PC-9 (cell line): Measurements from ENCODE around the gene SNX25. TPM values are rescaled to one million over a fixed set of nuclear protein-coding genes. Genes with fewer than 3 reads are reported as not detected.

Experiments used
- BruUV-seq: library from RNA; stranded (reverse); fragments of 400-500 nt; replicated peaks from 2 replicates; lab custom pipeline; 2021; lab: Mats Ljungman, UMichigan
- CTCF ChIA-PET: fragments of 300-600 bp; sonication (Branson Sonifier 250); formaldehyde crosslinking; loops from one replicate; lab custom pipeline; 2022; ENCODE audit warnings: antibody characterized with exemption; lab: Charles Lee
- POLR2A ChIA-PET: fragments of 300-600 bp; sonication (Branson Sonifier 250); formaldehyde crosslinking; loops from one replicate; lab custom pipeline; 2022; ENCODE audit warnings: antibody characterized with exemption; ENCODE audit not compliant: unreplicated experiment; lab: Charles Lee
- DNase-seq, 2 experiments: peaks; one replicate each; pipeline versions ENCODE4 v3.0.0 to v3.0.0-alpha.2; 2015 to 2022; ENCODE audit warnings: mixed read lengths in 1 of 2
- H2AFZ ChIP-seq: fragments of 200-600 bp; sonication (generic); 2 replicates; pipeline ENCODE4 v1.8.1; 2017; ENCODE audit warnings: antibody characterized with exemption
- H3F3A ChIP-seq: fragments of 200-600 bp; sonication (generic); 2 replicates; pipeline ENCODE4 v1.8.1; 2017; ENCODE audit warnings: antibody characterized with exemption, mild to moderate bottlenecking, low read depth; ENCODE audit not compliant: insufficient read depth
- H3K27ac ChIP-seq: fragments of 200-600 bp; sonication (generic); 2 replicates; pipeline ENCODE4 v1.6.1; 2016; ENCODE audit warnings: mixed run types
- H3K27me3 ChIP-seq: fragments of 200-600 bp; sonication (generic); 2 replicates; pipeline ENCODE4 v1.6.1; 2016; ENCODE audit warnings: low read depth, mixed run types; ENCODE audit not compliant: insufficient read depth
- H3K36me3 ChIP-seq: fragments of 200-600 bp; sonication (generic); 2 replicates; pipeline ENCODE4 v1.6.1; 2016; ENCODE audit warnings: low read depth, mixed run types
- H3K4me1 ChIP-seq: fragments of 200-600 bp; sonication (generic); replicated peaks from 2 replicates; pipeline ENCODE4 v1.6.1; 2016; ENCODE audit warnings: mixed run types; ENCODE audit not compliant: insufficient read depth
- H3K4me2 ChIP-seq: fragments of 200-600 bp; sonication (generic); 2 replicates; pipeline ENCODE4 v1.6.1; 2017; ENCODE audit warnings: mixed run types
- H3K4me3 ChIP-seq: fragments of 200-600 bp; sonication (generic); 2 replicates; pipeline ENCODE4 v1.6.1; 2016; ENCODE audit warnings: mixed run types
- H3K79me2 ChIP-seq: fragments of 200-600 bp; sonication (generic); 2 replicates; pipeline ENCODE4 v1.6.1; 2017; ENCODE audit warnings: low read depth, mixed run types
- H3K9me2 ChIP-seq: fragments of 200-600 bp; sonication (generic); 2 replicates; pipeline ENCODE4 v1.8.1; 2017; ENCODE audit warnings: mild to moderate bottlenecking; ENCODE audit not compliant: insufficient read depth
- H3K9me3 ChIP-seq: fragments of 200-600 bp; sonication (generic); 2 replicates; pipeline ENCODE4 v1.8.1; 2016; ENCODE audit warnings: low read depth; ENCODE audit not compliant: insufficient read depth
- H4K20me1 ChIP-seq: fragments of 200-600 bp; sonication (generic); 2 replicates; pipeline ENCODE4 v1.8.1; 2017; ENCODE audit not compliant: insufficient read depth
- CTCF ChIP-seq: fragments of 200-600 bp; sonication (generic); conservative IDR thresholded peaks from 2 replicates; pipeline ENCODE4 v1.6.1; 2017; ENCODE audit warnings: mixed run types, antibody characterized with exemption, mild to moderate bottlenecking, moderate library complexity
- EZH2 ChIP-seq: fragments of 200-600 bp; sonication (generic); IDR thresholded peaks from 2 replicates; pipeline ENCODE4 v1.8.0; 2017; ENCODE audit warnings: antibody characterized with exemption, low read depth
- intact Hi-C: fragments of 100-400 bp; cut with micrococcal nuclease; formaldehyde crosslinking; loops from one replicate; pipeline ENCODE4 v1.10.0; 2022; ENCODE audit not compliant: unreplicated experiment
- total RNA-seq: library from RNA; stranded (reverse); gene quantifications from 2 replicates; pipeline ENCODE4 v1.2.3, GENCODE V29; 2021

Gene SNX25
- total RNA-seq, 1 experiment from 2014 or later, result 18.0 TPM

DNA sequence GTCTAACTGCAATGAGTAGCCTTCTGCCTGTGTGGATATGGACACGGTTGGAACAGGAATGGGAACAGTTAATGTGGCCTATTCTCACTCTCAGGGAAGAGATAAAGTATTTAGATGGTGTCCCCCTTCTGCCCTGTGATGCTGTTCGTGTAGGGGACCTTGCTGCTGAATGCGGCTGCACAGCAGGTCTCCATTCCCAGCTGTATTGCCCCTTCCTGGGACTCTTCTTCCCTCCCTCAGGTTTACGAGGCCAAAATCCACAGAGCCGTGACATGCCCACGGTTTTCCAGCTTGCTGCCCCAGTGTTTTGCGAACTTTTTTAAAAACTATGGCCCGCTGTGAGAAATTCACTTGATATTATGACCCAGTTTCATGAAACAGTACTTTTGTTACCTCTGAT lies 50.3 kb downstream of the SNX25 start:
- Histone ChIP-seq H2AFZ (no peak overlapping the region), H3K9me3 (no peaks in the 10 kb centered on the region), H4K20me1 (no peaks in the 10 kb centered on the region), H3K4me1 (0 out of 2 replicates have a peak, but pooled peaks cover 5% of the 10 kb centered on the region), H3K36me3 (no peaks in the 10 kb centered on the region), H3K27me3 (no peaks in the 10 kb centered on the region), H3K27ac (no peak overlapping the region), H3K4me2 (no peak overlapping the region), H3K4me3 (no peak overlapping the region), H3K9me2 (no peaks in the 10 kb centered on the region), H3F3A (no peaks in the 10 kb centered on the region), H3K79me2 (no peaks in the 10 kb centered on the region)
- BruUV-seq, result no TSS peak
- POLR2A ChIA-PET, result no interaction called here
- DNase-seq, result no peak
- no peak for TF ChIP-seq CTCF
- no peak for TF ChIP-seq EZH2
- intact Hi-C loops, result loop anchor here (5.0 kb wide), 1 partner anchor 47 kb away; no protein-coding TSS in a partner anchor
- CTCF ChIA-PET, result no interaction called here

DNA sequence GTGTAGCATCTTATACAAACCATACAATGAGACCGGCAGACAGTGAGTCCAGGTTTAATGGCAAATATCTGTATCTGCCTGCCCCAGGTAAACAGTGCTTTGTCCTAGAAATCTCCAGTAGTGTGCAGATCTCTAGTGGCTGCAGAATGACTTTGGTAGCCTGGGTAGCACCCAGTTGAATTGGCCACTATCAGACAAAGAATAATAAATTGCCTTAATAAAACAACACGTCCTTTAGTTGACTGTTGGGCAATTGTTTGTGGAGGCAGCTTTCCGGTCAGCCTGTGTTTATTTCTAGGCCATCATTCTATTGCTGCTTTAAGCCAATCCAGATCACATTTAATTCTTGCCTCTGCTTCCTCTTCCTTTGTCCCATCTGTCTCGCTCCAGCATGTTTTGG lies 52.5 kb downstream of the SNX25 start:
- no peak overlapping the region for H2AFZ ChIP-seq
- CTCF ChIA-PET, result no interaction called here
- intact Hi-C loops, result no loop called here
- no TSS peak for BruUV-seq
- no peaks in the 10 kb centered on the region for H3K9me3 ChIP-seq
- no peak overlapping the region for H3K27ac ChIP-seq
- DNase-seq, result no peak
- H3K4me1 ChIP-seq, result no peaks in the 10 kb centered on the region
- no peaks in the 10 kb centered on the region for H3K36me3 ChIP-seq
- POLR2A ChIA-PET, result no interaction called here
- no peaks in the 10 kb centered on the region for H3K79me2 ChIP-seq
- no peaks in the 10 kb centered on the region for H3F3A ChIP-seq
- H3K27me3 ChIP-seq, result no peaks in the 10 kb centered on the region
- H3K4me2 ChIP-seq, result no peak overlapping the region
- no peaks in the 10 kb centered on the region for H3K9me2 ChIP-seq
- TF ChIP-seq CTCF (no peak), EZH2 (no peak)
- H3K4me3 ChIP-seq, result no peak overlapping the region
- no peaks in the 10 kb centered on the region for H4K20me1 ChIP-seq

- no peak overlapping the region for H3K27ac ChIP-seq
- 0 out of 2 replicates have a peak, but pooled peaks cover under 1% of the 10 kb centered on the region for H3F3A ChIP-seq
- H3K27me3 ChIP-seq, result no peaks in the 10 kb centered on the region
- H3K4me1 ChIP-seq, result peaks cover 2% of the 10 kb centered on the region
- no TSS peak for BruUV-seq
- TF ChIP-seq EZH2 (no peak), CTCF (no peak)
- H3K4me3 ChIP-seq, result no peak overlapping the region
- no peak for DNase-seq
- CTCF ChIA-PET, result no interaction called here
- POLR2A ChIA-PET, result no interaction called here
- H2AFZ ChIP-seq, result no peak overlapping the region
- no peaks in the 10 kb centered on the region for H3K9me2 ChIP-seq
- H3K79me2 ChIP-seq, result no peaks in the 10 kb centered on the region
- H3K9me3 ChIP-seq, result no peaks in the 10 kb centered on the region
- no peaks in the 10 kb centered on the region for H4K20me1 ChIP-seq
- H3K4me2 ChIP-seq, result no peak overlapping the region
- no peaks in the 10 kb centered on the region for H3K36me3 ChIP-seq
- intact Hi-C loops, result no loop called here
Observed at GRCh38 chr4:185263419-185263818, 54.0 kb downstream of the SNX25 start.
